Lung (tissue), 12 donors: Measurements from ENCODE around the gene SSTR3. TPM values are rescaled to one million over a fixed set of nuclear protein-coding genes. Genes with fewer than 3 reads are reported as not detected.
"Not testable (repeated sequence)": the region's sequence is repeated elsewhere in the genome, so short reads cannot be mapped to it uniquely, and the experiment has no call there.

Source experiments
- ATAC-seq: fragments of 200-7000 bp; cut with Tn5 transposase; one replicate; pipeline ENCODE4 v1.9.1; 2020; ENCODE audit warnings: moderate number of reproducible peaks; ENCODE audit not compliant: insufficient read depth, low FRiP score
- DNase-seq, 3 donors: peaks; one replicate each; pipeline ENCODE4 v3.0.0-alpha.2; 2013 to 2017
- H3K27ac ChIP-seq, 2 donors: one replicate each; pipeline ENCODE4 v1.5.1; 2013; ENCODE audit warnings: mild to moderate bottlenecking in 2 of 2, moderate library complexity in 2 of 2, control low read depth in 1 of 2, inconsistent platforms in 1 of 2, low read depth in 1 of 2, low read length in 1 of 2
- H3K27me3 ChIP-seq, 3 donors: one replicate each; pipeline ENCODE4 v1.5.1; 2013; ENCODE audit warnings: low read length in 2 of 3; ENCODE audit not compliant: control insufficient read depth in 3 of 3, insufficient read depth in 3 of 3
- H3K36me3 ChIP-seq, 4 donors: one replicate each; pipeline ENCODE4 v1.5.1; 2013; ENCODE audit warnings: low read length in 4 of 4, mild to moderate bottlenecking in 1 of 4, moderate library complexity in 1 of 4; ENCODE audit not compliant: control insufficient read depth in 4 of 4, insufficient read depth in 4 of 4
- H3K4me1 ChIP-seq, 5 donors: one replicate each; pipeline ENCODE4 v1.5.1; 2013; ENCODE audit warnings: low read length in 5 of 5, mild to moderate bottlenecking in 2 of 5, moderate library complexity in 1 of 5; ENCODE audit not compliant: control insufficient read depth in 5 of 5, insufficient read depth in 5 of 5
- H3K4me3 ChIP-seq: one replicate; pipeline ENCODE4 v1.5.1; 2013; ENCODE audit warnings: mild to moderate bottlenecking, control low read depth, moderate library complexity
- H3K9ac ChIP-seq, 2 donors: one replicate each; pipeline ENCODE4 v1.5.1; 2013; ENCODE audit warnings: low read length in 2 of 2, control low read depth in 1 of 2; ENCODE audit not compliant: insufficient read depth in 1 of 2
- H3K9me3 ChIP-seq, 4 donors: one replicate each; pipeline ENCODE4 v1.5.1; 2013; ENCODE audit warnings: low read length in 3 of 4, mild to moderate bottlenecking in 1 of 4, moderate library complexity in 1 of 4; ENCODE audit not compliant: control insufficient read depth in 4 of 4, insufficient read depth in 3 of 4
- CTCF ChIP-seq: IDR thresholded peaks from 2 replicates; pipeline ENCODE4 v1.5.1; 2012; ENCODE audit warnings: mild to moderate bottlenecking; ENCODE audit errors: control extremely low read depth, extremely low read depth
- WGBS, 2 donors: extraction: QIAGEN DNeasy Blood & Tissue Kit; methylation state at CpG; one replicate each; pipeline ENCODE4 v1.1.7; 2013; 5-methylcytosine and 5-hydroxymethylcytosine counted together
- polyA plus RNA-seq, 2 donors: library from polyadenylated mRNA; stranded (reverse); fragments of 200-250 nt; gene quantifications; one replicate each; pipeline ENCODE4 v1.2.1, GENCODE V29; 2013
- total RNA-seq, 2 donors: library from RNA; depleted of rRNA in 1 of 2; stranded (reverse); fragments of >200 nt in 1 of 2; gene quantifications; one replicate each; pipeline ENCODE4 v1.2.1, GENCODE V29; 2014 to 2021
- donor health status: control.
- donor health status: control.
- donor health status: Bipolar disorder and iron deficiency.
- donor health status: healthy.
- donor health status: DM: yes; HTN: yes; CAD: no.

SSTR3 gene
- total and polyA plus RNA-seq, 4 donors: 0.04 to 0.87 (median 0.10) TPM

GRCh38 chr22:37171662-37172061, 40.6 kb downstream of the SSTR3 start:
- no peak for ATAC-seq
- H3K36me3 ChIP-seq: no peaks in the 10 kb centered on the region
- H3K4me1 ChIP-seq: peaks cover 0 to 16% (median 8%) of the 10 kb centered on the region in 5 donors

GRCh38 chr22:37170689-37171405, 41.4 kb downstream of the SSTR3 start:
- H3K27me3 ChIP-seq, ATAC-seq, H3K4me3 ChIP-seq, H3K4me1 ChIP-seq, H3K9ac ChIP-seq, H3K36me3 ChIP-seq, H3K27ac ChIP-seq, H3K9me3 ChIP-seq: not testable (repeated sequence)
- DNase-seq: peak in 2 of 3 donors; percentile 6 to 33
- WGBS, 2 donors: 89 to 92% methylated on average over 16 of the region's 16 CpGs

More at GRCh38 chr22:37171662-37172061, 40.6 kb downstream of the SSTR3 start:
- peaks cover 0 to 5% (median 2%) of the 10 kb centered on the region in 3 donors for H3K27me3 ChIP-seq
- no peak overlapping the region for H3K4me3 ChIP-seq
- DNase-seq: no peak
- WGBS, 2 donors: 88 to 93% methylated on average over 5 of the region's 5 CpGs
- H3K27ac ChIP-seq: no peak overlapping the region
- no peak for TF ChIP-seq CTCF
- H3K9me3 ChIP-seq: no peaks in the 10 kb centered on the region
- no peak overlapping the region for H3K9ac ChIP-seq

- peaks cover 0 to 5% (median 2%) of the 10 kb centered on the region in 3 donors for H3K27me3 ChIP-seq
Measured at GRCh38 chr22:37169947-37170688, 42.2 kb downstream of the SSTR3 start.

More at GRCh38 chr22:37169947-37170688, 42.2 kb downstream of the SSTR3 start:
- Histone ChIP-seq H3K4me1 (peaks cover 0 to 6% (median 0%) of the 10 kb centered on the region in 5 donors), H3K9ac (no peak overlapping the region), H3K9me3 (no peaks in the 10 kb centered on the region), H3K36me3 (no peaks in the 10 kb centered on the region), H3K27ac (no peak overlapping the region), H3K4me3 (no peak overlapping the region)
- TF ChIP-seq CTCF: no peak
- WGBS, 2 donors: 85 to 91% methylated on average over 10 of the region's 10 CpGs
- ATAC-seq (no peak), DNase-seq (peak in 1 of 3 donors; percentile 6)
